ENCODE results near the gene RASSF3. TPM values are rescaled to one million over a fixed set of nuclear protein-coding genes. Genes with fewer than 3 reads are reported as not detected.
"Not testable (repeated sequence)": the region's sequence is repeated elsewhere in the genome, so short reads cannot be mapped to it uniquely, and the experiment has no call there.

The RASSF3 gene
- total and polyA plus RNA-seq, 4 donors = 9.4 to 18.7 (median 10.9) TPM

DNA sequence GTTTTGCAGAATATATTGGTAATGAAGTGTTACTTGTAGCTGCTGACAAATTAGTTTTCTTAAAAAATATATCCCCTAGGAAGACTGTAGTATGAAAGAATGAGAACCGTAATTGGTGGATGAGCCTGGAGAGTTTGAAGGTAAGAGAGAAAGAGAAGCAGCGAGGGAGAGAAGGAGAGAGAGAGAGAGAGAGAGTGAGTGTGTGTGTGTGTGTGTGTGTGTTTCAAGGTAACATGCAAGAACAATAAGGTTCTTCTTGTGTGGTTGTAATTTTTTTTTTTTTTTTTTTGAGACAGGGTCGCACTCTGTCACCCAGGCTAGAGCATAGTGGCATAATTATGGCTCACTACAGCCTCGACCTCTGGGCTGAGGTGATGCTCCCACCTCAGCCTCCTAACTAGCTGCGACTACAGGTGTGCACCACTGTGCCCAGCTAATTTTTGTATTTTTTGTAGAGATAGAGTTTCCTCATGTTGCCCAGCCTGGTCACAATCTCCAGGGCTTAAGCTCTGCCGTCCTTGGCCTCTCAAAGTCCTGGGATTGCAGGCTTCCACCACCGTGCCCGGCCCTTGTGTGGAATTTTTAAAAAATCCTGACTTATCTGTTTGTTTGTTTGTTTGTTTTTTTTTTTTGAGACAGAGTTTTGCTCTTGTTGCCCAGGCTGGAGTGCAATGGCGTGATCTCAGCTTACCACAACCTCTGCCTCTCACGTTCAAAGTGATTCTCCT is 73.7 kb downstream of the RASSF3 start:
- no peak overlapping the region for H3K27ac ChIP-seq (ENCODE audit: low read depth, low read length)
- H3K4me1 ChIP-seq (ENCODE audit: control insufficient read depth, insufficient read depth, low read length) = no peaks in the 10 kb centered on the region
- no peaks in the 10 kb centered on the region for H3K9me3 ChIP-seq (ENCODE audit: control insufficient read depth, insufficient read depth, low read length)
- H3K4me3 ChIP-seq (ENCODE audit: low read depth, low read length) = no peak overlapping the region
- H3K36me3 ChIP-seq (ENCODE audit: control insufficient read depth, insufficient read depth, low read length) = peaks cover 4% of the 10 kb centered on the region
- WGBS (ENCODE audit: insufficient coverage) = 75% methylated on average over 3 of the region's 10 CpGs
- peak in 1 of 6 donors; percentile 30 for DNase-seq (ENCODE audit: low read depth in 4 of 6, low spot score in 6 of 6)
- no peaks in the 10 kb centered on the region for H3K27me3 ChIP-seq (ENCODE audit: control insufficient read depth, insufficient read depth, low read length)

DNA sequence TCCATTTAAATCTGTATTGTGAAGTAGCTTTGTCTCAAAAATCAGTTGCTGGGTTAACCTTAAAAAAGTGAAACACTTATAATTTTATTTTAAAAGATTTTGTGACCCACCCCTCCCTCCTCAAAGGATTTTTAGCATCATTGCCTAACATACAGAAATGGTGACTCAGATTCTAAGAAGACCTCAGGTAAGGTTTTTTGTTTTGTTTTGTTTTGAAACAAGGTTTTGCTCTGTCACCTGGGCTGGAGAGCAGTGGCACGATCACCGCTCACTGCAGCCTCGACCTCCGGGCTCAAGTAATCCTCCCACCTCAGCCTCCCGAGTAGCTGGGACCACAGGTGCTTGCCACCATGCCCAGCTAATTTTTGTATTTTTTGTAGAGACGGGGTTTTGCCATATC is 74.8 kb downstream of the RASSF3 start:
- no peak overlapping the region for H3K4me3 ChIP-seq (ENCODE audit: low read depth, low read length)
- no peaks in the 10 kb centered on the region for H3K4me1 ChIP-seq (ENCODE audit: control insufficient read depth, insufficient read depth, low read length)
- H3K36me3 ChIP-seq (ENCODE audit: control insufficient read depth, insufficient read depth, low read length) = peaks cover 4% of the 10 kb centered on the region
- no peak overlapping the region for H3K27ac ChIP-seq (ENCODE audit: low read depth, low read length)
- no peaks in the 10 kb centered on the region for H3K9me3 ChIP-seq (ENCODE audit: control insufficient read depth, insufficient read depth, low read length)
- no peaks in the 10 kb centered on the region for H3K27me3 ChIP-seq (ENCODE audit: control insufficient read depth, insufficient read depth, low read length)
- WGBS (ENCODE audit: insufficient coverage) = 100% methylated on average over 1 of the region's 6 CpGs
- DNase-seq (ENCODE audit: low read depth in 4 of 6, low spot score in 6 of 6) = no peak

DNA sequence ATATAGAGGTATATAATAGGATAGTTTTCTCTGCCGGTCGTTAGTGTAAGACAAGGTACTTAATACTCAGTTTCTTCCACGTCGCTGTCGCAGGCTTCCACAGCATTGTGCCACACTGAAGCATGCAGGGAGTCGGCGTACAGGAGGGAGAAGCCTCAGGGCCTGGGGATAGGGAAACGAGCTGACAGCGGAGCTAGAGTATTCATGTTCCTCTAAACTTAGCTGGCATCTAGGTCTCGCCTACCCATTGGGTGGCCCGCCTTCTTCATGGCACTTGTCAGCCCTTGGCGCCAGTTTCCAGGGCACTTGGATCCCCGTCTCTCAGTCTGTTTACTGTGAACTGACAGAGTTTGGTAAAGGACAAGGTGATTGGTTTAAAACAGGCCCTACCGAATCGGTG is 75.3 kb downstream of the RASSF3 start:
- Histone ChIP-seq H3K27me3 (ENCODE audit: control insufficient read depth, insufficient read depth, low read length) (no peaks in the 10 kb centered on the region), H3K27ac (ENCODE audit: low read depth, low read length) (no peak overlapping the region), H3K4me3 (ENCODE audit: low read depth, low read length) (no peak overlapping the region), H3K4me1 (ENCODE audit: control insufficient read depth, insufficient read depth, low read length) (no peaks in the 10 kb centered on the region), H3K36me3 (ENCODE audit: control insufficient read depth, insufficient read depth, low read length) (peaks cover 4% of the 10 kb centered on the region), H3K9me3 (ENCODE audit: control insufficient read depth, insufficient read depth, low read length) (no peaks in the 10 kb centered on the region)
- 89% methylated on average over 10 of the region's 15 CpGs for WGBS (ENCODE audit: insufficient coverage)
- DNase-seq (ENCODE audit: low read depth in 4 of 6, low spot score in 6 of 6) = no peak

DNA sequence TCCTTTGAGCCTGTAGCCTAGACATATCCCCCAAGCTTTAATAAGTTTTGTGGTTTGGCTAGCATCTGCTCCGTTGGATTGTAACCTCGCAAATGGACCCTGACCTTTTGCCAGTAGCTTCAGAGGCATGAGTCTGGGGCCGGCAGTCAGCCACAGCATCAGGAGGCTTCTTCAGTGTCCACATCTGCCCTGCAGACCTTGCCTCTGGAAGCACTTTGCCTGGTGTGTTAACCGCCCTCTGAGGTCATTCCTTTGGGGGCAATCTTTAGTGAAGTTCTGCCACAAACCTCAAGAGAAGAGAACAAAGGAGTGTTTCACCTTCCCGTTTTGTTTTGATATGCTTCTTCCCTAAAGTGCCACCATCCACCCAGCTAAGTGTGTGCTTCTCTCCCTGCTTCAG is 77.5 kb downstream of the RASSF3 start:
- 69% methylated on average over 5 of the region's 5 CpGs for WGBS (ENCODE audit: insufficient coverage)
- no peaks in the 10 kb centered on the region for H3K9me3 ChIP-seq (ENCODE audit: control insufficient read depth, insufficient read depth, low read length)
- no peaks in the 10 kb centered on the region for H3K4me1 ChIP-seq (ENCODE audit: control insufficient read depth, insufficient read depth, low read length)
- no peak overlapping the region for H3K4me3 ChIP-seq (ENCODE audit: low read depth, low read length)
- peaks cover 4% of the 10 kb centered on the region for H3K36me3 ChIP-seq (ENCODE audit: control insufficient read depth, insufficient read depth, low read length)
- H3K27ac ChIP-seq (ENCODE audit: low read depth, low read length) = no peak overlapping the region
- no peak for DNase-seq (ENCODE audit: low read depth in 4 of 6, low spot score in 6 of 6)
- H3K27me3 ChIP-seq (ENCODE audit: control insufficient read depth, insufficient read depth, low read length) = no peaks in the 10 kb centered on the region

DNA sequence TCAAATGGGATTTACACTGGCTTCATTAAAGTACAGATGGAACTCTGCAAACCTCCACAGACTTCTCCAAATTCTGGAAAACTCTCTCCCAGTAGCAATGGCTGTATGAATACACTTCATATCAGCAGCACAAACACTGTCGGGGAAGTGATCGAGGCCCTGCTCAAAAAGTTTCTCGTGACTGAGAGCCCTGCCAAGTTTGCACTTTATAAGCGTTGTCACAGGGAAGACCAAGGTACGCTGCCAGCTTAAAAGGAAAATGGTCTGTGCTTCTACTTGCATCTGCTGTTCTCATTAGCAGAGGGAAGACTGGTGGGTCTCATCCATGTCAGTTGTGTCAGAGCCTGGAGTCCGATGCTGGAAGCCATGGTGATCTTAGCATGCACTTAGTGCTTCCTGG is 77.9 kb downstream of the RASSF3 start:
- H3K4me1 ChIP-seq (ENCODE audit: control insufficient read depth, insufficient read depth, low read length) = no peaks in the 10 kb centered on the region
- 75% methylated on average over 6 of the region's 6 CpGs for WGBS (ENCODE audit: insufficient coverage)
- DNase-seq (ENCODE audit: low read depth in 4 of 6, low spot score in 6 of 6) = no peak
- no peak overlapping the region for H3K4me3 ChIP-seq (ENCODE audit: low read depth, low read length)
- peaks cover 4% of the 10 kb centered on the region for H3K36me3 ChIP-seq (ENCODE audit: control insufficient read depth, insufficient read depth, low read length)
- no peak overlapping the region for H3K27ac ChIP-seq (ENCODE audit: low read depth, low read length)
- H3K27me3 ChIP-seq (ENCODE audit: control insufficient read depth, insufficient read depth, low read length) = no peaks in the 10 kb centered on the region
- H3K9me3 ChIP-seq (ENCODE audit: control insufficient read depth, insufficient read depth, low read length) = no peaks in the 10 kb centered on the region

DNA sequence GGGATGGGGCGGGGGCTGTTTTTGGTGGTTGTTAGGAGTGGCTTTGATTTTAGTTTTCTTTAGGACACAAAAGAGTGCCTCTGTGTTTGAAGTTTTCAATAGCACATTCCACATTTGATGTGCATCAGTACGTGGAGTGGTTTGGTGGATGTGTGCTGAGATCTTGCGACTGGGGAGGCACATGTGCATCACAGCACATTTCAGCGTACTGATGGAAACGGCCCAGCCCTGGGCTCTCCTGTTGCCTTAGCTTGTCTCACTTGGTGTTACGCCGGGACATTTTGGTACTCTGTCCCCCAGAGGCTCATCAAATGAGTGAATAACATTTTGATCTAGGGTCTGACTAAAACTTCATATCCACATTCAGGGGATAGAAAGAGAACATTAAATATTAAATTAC is 78.4 kb downstream of the RASSF3 start:
- Histone ChIP-seq H3K27ac (ENCODE audit: low read depth, low read length) (no peak overlapping the region), H3K4me3 (ENCODE audit: low read depth, low read length) (no peak overlapping the region), H3K4me1 (ENCODE audit: control insufficient read depth, insufficient read depth, low read length) (no peaks in the 10 kb centered on the region), H3K27me3 (ENCODE audit: control insufficient read depth, insufficient read depth, low read length) (no peaks in the 10 kb centered on the region), H3K36me3 (ENCODE audit: control insufficient read depth, insufficient read depth, low read length) (peaks cover 4% of the 10 kb centered on the region), H3K9me3 (ENCODE audit: control insufficient read depth, insufficient read depth, low read length) (no peaks in the 10 kb centered on the region)
- WGBS (ENCODE audit: insufficient coverage) = 87% methylated on average over 4 of the region's 7 CpGs
- DNase-seq (ENCODE audit: low read depth in 4 of 6, low spot score in 6 of 6) = no peak

DNA sequence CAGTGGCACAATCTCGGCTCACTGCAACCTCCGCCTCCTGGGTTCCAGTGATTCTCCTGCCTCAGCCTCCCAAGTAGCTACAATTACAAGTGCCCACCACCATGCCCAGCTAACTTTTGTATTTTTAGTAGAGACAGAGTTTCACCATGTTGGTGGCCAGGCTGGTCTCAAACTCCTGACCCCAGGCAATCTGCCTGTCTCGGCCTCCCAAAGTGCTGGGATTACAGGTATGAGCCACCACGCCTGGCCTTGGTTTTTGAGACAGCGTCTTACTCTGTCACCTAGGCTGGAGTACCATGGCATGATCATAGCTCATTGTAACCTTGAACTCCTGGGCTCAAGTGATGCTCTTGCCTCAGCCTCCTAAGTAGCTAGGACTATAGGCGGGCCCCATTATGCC is 79.9 kb downstream of the RASSF3 start:
- not testable (repeated sequence) for H3K4me1 ChIP-seq (ENCODE audit: control insufficient read depth, insufficient read depth, low read length); H3K4me3 ChIP-seq (ENCODE audit: low read depth, low read length); H3K9me3 ChIP-seq (ENCODE audit: control insufficient read depth, insufficient read depth, low read length); DNase-seq (ENCODE audit: low read depth in 4 of 6, low spot score in 6 of 6); H3K27ac ChIP-seq (ENCODE audit: low read depth, low read length); H3K36me3 ChIP-seq (ENCODE audit: control insufficient read depth, insufficient read depth, low read length); H3K27me3 ChIP-seq (ENCODE audit: control insufficient read depth, insufficient read depth, low read length)
- WGBS (ENCODE audit: insufficient coverage) = over 99% methylated on average over 5 of the region's 6 CpGs

DNA sequence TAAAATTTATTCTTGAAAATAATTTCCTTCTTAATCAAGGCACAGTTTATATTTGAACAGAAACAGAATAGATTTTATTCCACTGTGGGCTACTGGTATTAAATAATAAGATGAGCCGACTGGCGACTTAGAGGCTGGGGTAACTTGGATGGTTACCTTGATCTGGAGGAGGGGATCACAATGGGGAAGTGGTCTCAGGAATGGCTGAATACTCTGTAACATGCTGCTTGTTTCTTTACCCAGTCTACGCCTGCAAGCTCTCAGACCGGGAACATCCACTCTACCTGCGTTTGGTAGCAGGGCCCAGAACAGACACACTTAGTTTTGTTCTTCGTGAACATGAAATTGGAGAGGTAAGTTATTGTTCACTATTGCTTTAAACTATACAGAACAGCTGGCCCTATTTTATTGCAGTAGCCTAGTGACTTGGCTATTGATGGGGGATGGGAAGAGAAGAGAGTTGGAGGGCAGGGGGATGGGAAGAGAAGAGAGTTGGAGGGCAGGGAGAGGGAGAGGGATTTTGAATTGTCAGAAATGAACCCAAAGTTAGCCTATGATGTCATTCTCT is 81.0 kb downstream of the RASSF3 start:
- H3K4me3 ChIP-seq (ENCODE audit: low read depth, low read length) = no peak overlapping the region
- WGBS (ENCODE audit: insufficient coverage) = 79% methylated on average over 2 of the region's 6 CpGs
- DNase-seq (ENCODE audit: low read depth in 4 of 6, low spot score in 6 of 6) = no peak
- H3K27me3 ChIP-seq (ENCODE audit: control insufficient read depth, insufficient read depth, low read length) = no peaks in the 10 kb centered on the region
- H3K36me3 ChIP-seq (ENCODE audit: control insufficient read depth, insufficient read depth, low read length) = no peaks in the 10 kb centered on the region
- no peak overlapping the region for H3K27ac ChIP-seq (ENCODE audit: low read depth, low read length)
- H3K4me1 ChIP-seq (ENCODE audit: control insufficient read depth, insufficient read depth, low read length) = no peaks in the 10 kb centered on the region
- no peaks in the 10 kb centered on the region for H3K9me3 ChIP-seq (ENCODE audit: control insufficient read depth, insufficient read depth, low read length)

DNA sequence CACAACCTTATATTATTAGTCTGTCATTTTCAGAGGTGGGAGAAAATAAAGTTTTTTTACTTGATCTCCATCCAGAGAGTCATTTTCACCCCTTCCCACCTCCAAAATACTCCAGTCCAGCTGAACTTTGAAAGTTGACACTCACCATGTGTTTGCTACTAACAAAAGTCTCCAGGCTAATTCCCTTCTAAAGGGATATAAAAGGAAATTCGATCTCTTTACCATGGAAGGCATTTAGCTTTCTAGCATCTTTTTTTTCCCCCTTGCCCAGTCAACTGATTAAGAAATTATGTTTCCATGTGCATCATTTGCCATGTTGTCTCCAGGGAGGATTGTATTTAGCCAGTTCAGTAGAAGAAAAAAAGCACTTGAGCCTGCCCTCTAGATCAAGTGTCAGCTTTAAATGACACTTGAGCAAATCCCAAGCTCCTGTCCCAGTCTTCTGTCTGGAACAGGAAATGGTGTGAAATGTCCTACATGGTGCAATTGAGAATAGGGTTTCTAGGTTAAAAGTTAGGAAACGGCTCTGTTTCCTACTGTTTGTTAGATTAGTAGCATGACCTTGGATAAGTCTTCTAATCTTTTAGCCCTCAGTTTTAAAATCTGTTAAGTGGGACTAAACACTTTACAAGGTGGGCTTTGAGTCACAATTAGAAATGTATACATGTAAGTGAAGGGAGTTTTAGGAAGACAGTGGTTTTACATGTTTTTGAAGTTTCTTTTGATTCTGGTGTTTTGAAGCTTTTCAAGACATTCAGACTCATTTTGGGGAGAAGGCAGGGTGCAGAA is 81.7 kb downstream of the RASSF3 start:
- no peaks in the 10 kb centered on the region for H3K4me1 ChIP-seq (ENCODE audit: control insufficient read depth, insufficient read depth, low read length)
- no peaks in the 10 kb centered on the region for H3K9me3 ChIP-seq (ENCODE audit: control insufficient read depth, insufficient read depth, low read length)
- no peak for DNase-seq (ENCODE audit: low read depth in 4 of 6, low spot score in 6 of 6)
- H3K4me3 ChIP-seq (ENCODE audit: low read depth, low read length) = no peak overlapping the region
- WGBS (ENCODE audit: insufficient coverage) = 80% methylated on average over 1 of the region's 2 CpGs
- no peak overlapping the region for H3K27ac ChIP-seq (ENCODE audit: low read depth, low read length)
- H3K36me3 ChIP-seq (ENCODE audit: control insufficient read depth, insufficient read depth, low read length) = no peaks in the 10 kb centered on the region
- H3K27me3 ChIP-seq (ENCODE audit: control insufficient read depth, insufficient read depth, low read length) = no peaks in the 10 kb centered on the region
